ENCODE results near the gene DGKQ.

GRCh38 chr4:965048-965765, 8.2 kb downstream of the DGKQ start:
- no peak for TF ChIP-seq CTCF (IDR thresholded peaks at IDR 0.05)
- TF ChIP-seq POLR2A (IDR thresholded peaks at IDR 0.05), result no peak
